Measurements from ENCODE around the gene SAMD8.

GRCh38 chr10:75106242-75106641 lies 5.2 kb upstream of the SAMD8 start:
- TF ChIP-seq, protein P1, sequence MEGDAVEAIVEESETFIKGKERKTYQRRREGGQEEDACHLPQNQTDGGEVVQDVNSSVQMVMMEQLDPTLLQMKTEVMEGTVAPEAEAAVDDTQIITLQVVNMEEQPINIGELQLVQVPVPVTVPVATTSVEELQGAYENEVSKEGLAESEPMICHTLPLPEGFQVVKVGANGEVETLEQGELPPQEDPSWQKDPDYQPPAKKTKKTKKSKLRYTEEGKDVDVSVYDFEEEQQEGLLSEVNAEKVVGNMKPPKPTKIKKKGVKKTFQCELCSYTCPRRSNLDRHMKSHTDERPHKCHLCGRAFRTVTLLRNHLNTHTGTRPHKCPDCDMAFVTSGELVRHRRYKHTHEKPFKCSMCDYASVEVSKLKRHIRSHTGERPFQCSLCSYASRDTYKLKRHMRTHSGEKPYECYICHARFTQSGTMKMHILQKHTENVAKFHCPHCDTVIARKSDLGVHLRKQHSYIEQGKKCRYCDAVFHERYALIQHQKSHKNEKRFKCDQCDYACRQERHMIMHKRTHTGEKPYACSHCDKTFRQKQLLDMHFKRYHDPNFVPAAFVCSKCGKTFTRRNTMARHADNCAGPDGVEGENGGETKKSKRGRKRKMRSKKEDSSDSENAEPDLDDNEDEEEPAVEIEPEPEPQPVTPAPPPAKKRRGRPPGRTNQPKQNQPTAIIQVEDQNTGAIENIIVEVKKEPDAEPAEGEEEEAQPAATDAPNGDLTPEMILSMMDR (IDR thresholded peaks at IDR 0.05), result no peak
- no peak for TF ChIP-seq POLR2A (IDR thresholded peaks at IDR 0.05)

All from heart left ventricle (tissue), 13 donors.